C4-2B (cell line): Measurements from ENCODE around the gene AUH.

Source experiments
- H3K27ac ChIP-seq: fragments of 450-650 bp; 2 replicates; pipeline ENCODE4 v1.5.1; 2017
- CTCF ChIP-seq: fragments of 450-650 bp; conservative IDR thresholded peaks from 2 replicates; pipeline ENCODE4 v1.5.1; 2017; ENCODE audit warnings: mild to moderate bottlenecking
- ZFX ChIP-seq: fragments of 450-650 bp; IDR thresholded peaks from 2 replicates; pipeline ENCODE4 v1.6.1; 2017

Gene AUH

GRCh38 chr9:91247278-91247677, 114.4 kb downstream of the AUH start:
- H3K27ac ChIP-seq = no peak overlapping the region
- TF ChIP-seq ZFX = no peak
- no peak for TF ChIP-seq CTCF

GRCh38 chr9:91246846-91247245, 114.9 kb downstream of the AUH start:
- no peak overlapping the region for H3K27ac ChIP-seq
- TF ChIP-seq CTCF (no peak), ZFX (no peak)

- TF ChIP-seq CTCF (no peak), ZFX (no peak)
- H3K27ac ChIP-seq = no peak overlapping the region
These were observed 116.0 kb downstream of the AUH start for GRCh38 chr9:91245431-91246313.

GRCh38 chr9:91243029-91243428, 118.7 kb downstream of the AUH start:
- no peak overlapping the region for H3K27ac ChIP-seq
- TF ChIP-seq ZFX = no peak
- TF ChIP-seq CTCF = no peak

- H3K27ac ChIP-seq = no peak overlapping the region
These were observed 119.8 kb downstream of the AUH start for GRCh38 chr9:91241909-91242308.

GRCh38 chr9:91240596-91241165, 121.0 kb downstream of the AUH start:
- H3K27ac ChIP-seq = no peak overlapping the region

More at GRCh38 chr9:91241909-91242308, 119.8 kb downstream of the AUH start:
- TF ChIP-seq ZFX = no peak
- no peak for TF ChIP-seq CTCF

More at GRCh38 chr9:91240596-91241165, 121.0 kb downstream of the AUH start:
- TF ChIP-seq CTCF = no peak
- TF ChIP-seq ZFX = no peak
